Panc1 (cell line): ENCODE data around the gene TCF3.

ENCODE experiments used
- CTCF ChIP-seq: fragments of 450-650 bp; IDR thresholded peaks from 2 replicates; pipeline ENCODE4 v1.5.1; 2017; ENCODE audit warnings: mild to moderate bottlenecking
- POLR2AphosphoS5 ChIP-seq: IDR thresholded peaks from 2 replicates; pipeline ENCODE4 v1.6.1; 2012; ENCODE audit warnings: mild to moderate bottlenecking, low read depth, low read length, moderate library complexity
- REST ChIP-seq, 2 experiments: IDR thresholded peaks; 2 replicates each; pipeline ENCODE4 v1.6.1; 2011 to 2012; ENCODE audit warnings: low read depth in 2 of 2, control low read depth in 1 of 2, low read length in 1 of 2, mild to moderate bottlenecking in 1 of 2, moderate library complexity in 1 of 2; ENCODE audit not compliant: insufficient read depth in 1 of 2
- SIN3A ChIP-seq: IDR thresholded peaks from 2 replicates; pipeline ENCODE4 v1.6.1; 2012; ENCODE audit warnings: low read depth, mild to moderate bottlenecking, low read length, moderate library complexity, borderline replicate concordance; ENCODE audit not compliant: insufficient read depth
- TCF7L2 ChIP-seq: IDR thresholded peaks from 2 replicates; pipeline ENCODE4 v1.6.1; 2011; ENCODE audit warnings: mild to moderate bottlenecking, low read depth, low read length, inconsistent platforms

GRCh38 chr19:1657746-1658145 lies 5.3 kb upstream of the TCF3 start:
- TF ChIP-seq CTCF, result no peak
- no peak for TF ChIP-seq SIN3A
- no peak for TF ChIP-seq POLR2AphosphoS5
- TF ChIP-seq TCF7L2, result no peak
- TF ChIP-seq REST (IDR thresholded peaks at IDR 0.05; ENCODE audit: insufficient read depth in 1 of 2, low read depth in 2 of 2, low read length in 1 of 2), result no peak
